HUES64 (cell line): ENCODE data around the gene SLC2A8. TPM values are rescaled to one million over a fixed set of nuclear protein-coding genes. Genes with fewer than 3 reads are reported as not detected.

Source experiments
- H3K27ac ChIP-seq: 2 replicates; pipeline ENCODE4 v1.7.0; 2013; ENCODE audit warnings: low read depth, low read length, inconsistent platforms
- H3K27me3 ChIP-seq: 2 replicates; pipeline ENCODE4 v1.6.1; 2013; ENCODE audit warnings: mild to moderate bottlenecking, low read length; ENCODE audit not compliant: insufficient read depth
- H3K36me3 ChIP-seq: 2 replicates; pipeline ENCODE4 v1.6.1; 2013; ENCODE audit warnings: mild to moderate bottlenecking, low read length; ENCODE audit not compliant: insufficient read depth
- H3K4me1 ChIP-seq: 2 replicates; pipeline ENCODE4 v1.6.1; 2013; ENCODE audit warnings: mild to moderate bottlenecking, low read length, moderate library complexity; ENCODE audit not compliant: insufficient read depth
- H3K4me3 ChIP-seq: 2 replicates; pipeline ENCODE4 v1.5.1; 2013; ENCODE audit warnings: mild to moderate bottlenecking, low read length, moderate library complexity
- H3K9ac ChIP-seq: 2 replicates; pipeline ENCODE4 v1.6.1; 2013; ENCODE audit warnings: mild to moderate bottlenecking, low read depth, low read length
- H3K9me3 ChIP-seq: 2 replicates; pipeline ENCODE4 v1.6.1; 2013; ENCODE audit warnings: low read depth, low read length; ENCODE audit not compliant: insufficient read depth
- WGBS: fragments of 150-250, 120-280 bp; methylation state at CpG from one replicate; pipeline ENCODE4 v1.1.7; 2013; ENCODE audit warnings: missing lambda C conversion rate; 5-methylcytosine and 5-hydroxymethylcytosine counted together
- polyA plus RNA-seq, 2 experiments: library from polyadenylated mRNA; stranded (reverse); fragments of 50-300 nt; gene quantifications; one replicate each; pipeline ENCODE4 v1.2.3, GENCODE V29; 2013

SLC2A8 gene
- 18.7 TPM for polyA plus RNA-seq (2013, experiment 1 of 2)
- 14.5 TPM for polyA plus RNA-seq (2013, experiment 2 of 2)

DNA sequence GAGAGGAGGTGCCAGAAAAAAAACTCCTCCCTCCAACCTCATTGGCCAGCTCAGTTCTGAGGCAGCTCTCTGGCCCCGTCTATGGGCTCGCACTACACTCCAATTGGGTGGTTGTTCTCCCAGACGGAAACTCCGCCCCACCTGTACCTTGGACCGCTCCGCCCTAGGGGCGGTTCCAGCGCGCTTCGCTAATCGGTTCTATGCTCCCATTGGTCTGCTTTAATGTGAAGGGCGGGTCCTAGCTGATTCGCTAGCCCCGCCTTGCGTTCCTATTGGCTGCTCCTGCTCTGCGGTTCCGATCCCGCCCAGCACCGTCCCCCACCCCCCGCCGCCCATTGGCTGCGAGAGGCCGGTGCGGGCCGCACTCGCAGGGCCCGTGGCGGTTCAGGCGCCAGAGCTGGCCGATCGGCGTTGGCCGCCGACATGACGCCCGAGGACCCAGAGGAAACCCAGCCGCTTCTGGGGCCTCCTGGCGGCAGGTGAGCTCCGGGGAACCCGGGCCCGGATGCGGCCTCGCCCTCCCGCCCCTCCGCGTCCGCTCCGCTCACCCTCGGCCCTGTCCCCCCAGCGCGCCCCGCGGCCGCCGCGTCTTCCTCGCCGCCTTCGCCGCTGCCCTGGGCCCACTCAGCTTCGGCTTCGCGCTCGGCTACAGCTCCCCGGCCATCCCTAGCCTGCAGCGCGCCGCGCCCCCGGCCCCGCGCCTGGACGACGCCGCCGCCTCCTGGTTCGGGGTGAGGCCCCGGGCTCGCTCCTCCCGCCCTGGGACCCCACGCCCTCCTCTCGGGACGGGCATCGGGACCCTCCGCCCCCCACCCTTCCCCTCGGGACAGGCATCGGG lies at the start of gene SLC2A8:
Gene SLC2A8, plus strand, starts transcription at position 362 of the 838 bp plus-strand sequence. Its CDS starts 62 bp downstream, at position 424.
- Histone ChIP-seq H3K9me3 (no peaks in the 10 kb centered on the region), H3K9ac (peak within 1 kb of the TSS; percentile 60), H3K4me3 (peak within 1 kb of the TSS; percentile 65), H3K27ac (peak within 1 kb of the TSS; percentile 63; the same call in 1 of the 2 replicates), H3K27me3 (peaks cover 13% of the 10 kb centered on the region; the same call in 1 of the 2 replicates), H3K36me3 (peaks cover 7% of the 10 kb centered on the region), H3K4me1 (peaks cover 6% of the 10 kb centered on the region; the same call in 1 of the 2 replicates)
- WGBS, result under 1% methylated on average over 87 of the region's 87 CpGs

DNA sequence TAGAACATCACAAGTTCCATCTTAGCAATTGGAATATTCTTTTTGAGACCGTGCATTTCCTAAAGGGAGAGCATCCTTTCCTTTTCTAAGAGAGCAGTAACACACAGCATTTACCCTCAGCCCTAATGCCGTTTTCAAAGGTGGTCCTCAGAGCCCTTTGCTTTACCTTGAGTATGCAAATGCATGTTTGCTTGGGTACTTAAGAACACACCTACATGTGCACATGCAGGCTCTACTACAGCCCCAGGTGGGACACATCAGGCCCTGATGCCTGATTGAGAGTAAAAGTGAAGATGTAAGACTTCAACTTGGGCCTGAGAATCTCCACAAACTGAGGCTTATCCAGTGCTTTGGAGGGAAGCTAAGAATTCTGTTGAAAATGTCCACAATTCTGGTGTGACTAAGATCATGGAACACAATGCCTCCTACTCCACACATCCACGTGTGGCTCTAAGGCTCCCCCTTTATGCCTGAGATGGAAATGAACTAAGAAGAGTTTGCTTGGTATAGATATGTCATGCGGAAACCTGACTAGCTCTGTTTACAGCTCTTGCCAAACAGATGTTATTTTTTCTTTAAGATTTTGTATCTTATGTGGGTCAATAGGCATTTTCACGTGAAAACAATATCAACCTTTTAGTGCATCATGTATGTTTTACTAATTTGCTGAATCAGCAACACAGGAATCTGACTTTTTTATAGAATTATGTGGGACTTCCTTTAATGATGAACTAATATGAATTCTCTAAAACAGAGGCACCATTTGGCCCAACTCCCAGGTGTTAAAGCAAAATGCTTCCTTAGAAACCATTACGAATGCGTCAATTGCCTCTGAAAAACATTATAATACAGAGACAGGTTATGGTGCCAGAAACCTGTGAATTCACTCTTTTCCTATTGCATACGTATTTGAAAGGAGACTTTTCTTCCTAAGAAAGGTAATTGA lies 48.9 kb upstream of the SLC2A8 start:
- H3K4me3 ChIP-seq, result no peak overlapping the region
- no peak overlapping the region for H3K9ac ChIP-seq
- no peaks in the 10 kb centered on the region; the same call in 1 of the 2 replicates for H3K36me3 ChIP-seq
- no peak overlapping the region for H3K27ac ChIP-seq
- WGBS, result 81% methylated on average over 8 of the region's 8 CpGs
- no peaks in the 10 kb centered on the region for H3K9me3 ChIP-seq
- no peaks in the 10 kb centered on the region for H3K27me3 ChIP-seq
- no peaks in the 10 kb centered on the region for H3K4me1 ChIP-seq

DNA sequence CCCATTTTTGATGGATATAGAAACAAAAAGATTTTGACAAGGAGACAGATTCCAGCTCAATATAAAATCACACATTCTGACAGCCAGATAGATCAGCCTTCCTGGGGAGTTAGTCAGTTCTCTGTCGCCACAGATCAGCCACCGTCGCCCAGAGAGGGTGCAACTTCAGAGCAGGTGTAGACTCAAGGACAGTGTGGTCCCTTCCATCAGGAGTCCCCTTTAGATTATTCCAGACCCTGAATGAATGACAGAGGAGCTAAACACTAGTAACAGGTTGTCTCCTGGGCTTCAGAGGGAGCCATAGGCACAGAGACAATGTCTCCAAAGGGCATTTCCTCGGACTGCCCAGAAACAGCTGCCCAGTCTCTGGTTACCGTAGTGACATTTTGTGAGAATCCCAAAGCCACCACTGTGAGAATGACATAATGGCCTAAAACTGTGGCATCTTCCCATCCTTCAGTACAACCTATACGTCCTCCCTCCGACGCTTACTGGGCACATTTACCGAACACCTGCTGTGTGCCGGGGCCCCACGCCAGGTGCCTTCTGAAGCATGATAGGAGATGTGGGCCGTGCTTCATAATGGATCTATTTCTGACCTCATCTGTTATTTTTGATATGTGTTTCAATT lies 47.4 kb upstream of the SLC2A8 start:
- peaks cover 11% of the 10 kb centered on the region for H3K4me1 ChIP-seq
- H3K9ac ChIP-seq, result no peak overlapping the region
- 95% methylated on average over 12 of the region's 12 CpGs for WGBS
- H3K27me3 ChIP-seq, result no peaks in the 10 kb centered on the region
- no peak overlapping the region for H3K27ac ChIP-seq
- no peaks in the 10 kb centered on the region; the same call in 1 of the 2 replicates for H3K36me3 ChIP-seq
- H3K9me3 ChIP-seq, result no peaks in the 10 kb centered on the region
- H3K4me3 ChIP-seq, result no peak overlapping the region

DNA sequence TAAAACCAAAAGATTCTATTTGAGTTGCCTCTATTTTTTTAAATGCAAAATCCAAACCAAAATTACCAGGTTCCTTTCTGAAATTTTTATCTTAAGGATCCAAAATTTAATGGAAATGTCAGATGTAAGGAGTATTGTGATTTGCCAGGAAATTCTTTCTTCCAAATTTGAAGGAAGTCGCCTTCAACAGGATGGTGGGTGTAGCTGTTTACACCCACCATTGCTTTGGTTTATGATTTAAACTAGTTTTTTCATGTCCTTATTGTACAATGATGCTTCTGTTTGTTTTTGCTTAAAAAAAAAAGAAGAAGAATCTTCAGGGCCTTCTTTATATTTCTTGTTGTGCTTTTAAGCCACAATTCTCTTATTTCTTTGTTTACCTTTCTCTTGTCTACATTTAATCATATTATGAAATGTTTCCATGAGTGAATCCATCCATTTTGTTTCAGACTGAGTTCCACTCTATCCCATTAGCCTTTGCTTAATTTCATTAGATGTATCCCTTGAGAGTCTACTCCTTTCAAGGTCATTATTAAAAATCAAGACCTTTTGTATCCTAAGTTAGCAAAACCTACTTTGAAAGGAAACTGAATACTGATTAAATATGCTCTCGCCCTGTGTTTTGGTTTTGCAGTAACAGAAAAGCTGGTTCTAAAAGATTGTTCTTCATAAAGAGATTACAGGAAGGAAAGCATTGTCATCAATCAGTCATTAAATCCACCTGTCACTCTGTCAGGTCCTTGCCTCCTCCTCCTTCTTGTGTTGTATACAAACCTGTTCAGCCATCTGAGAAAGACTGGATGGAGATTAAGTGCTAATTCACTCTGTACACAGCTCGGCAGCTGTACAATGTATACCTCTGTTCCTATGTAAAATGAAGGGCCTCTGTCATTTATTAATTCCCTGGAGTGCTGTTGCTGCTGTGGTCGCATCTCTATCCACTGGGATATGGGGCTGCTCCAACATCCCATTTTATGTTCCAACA lies 45.5 kb upstream of the SLC2A8 start:
- WGBS, result 99% methylated on average over 4 of the region's 4 CpGs
- Histone ChIP-seq H3K4me1 (peaks cover 11% of the 10 kb centered on the region), H3K4me3 (no peak overlapping the region), H3K27ac (no peak overlapping the region), H3K9ac (no peak overlapping the region), H3K9me3 (no peaks in the 10 kb centered on the region), H3K36me3 (no peaks in the 10 kb centered on the region), H3K27me3 (no peaks in the 10 kb centered on the region)

- 67% methylated on average over 4 of the region's 5 CpGs for WGBS
- H3K36me3 ChIP-seq, result 0 out of 2 replicates have a peak, but pooled peaks cover 2% of the 10 kb centered on the region
- no peaks in the 10 kb centered on the region for H3K27me3 ChIP-seq
- H3K27ac ChIP-seq, result peak overlapping the region; percentile 44
- H3K4me1 ChIP-seq, result peaks cover 11% of the 10 kb centered on the region
- H3K9ac ChIP-seq, result peak overlapping the region; percentile 9; the same call in 1 of the 2 replicates
- no peak overlapping the region for H3K4me3 ChIP-seq
- H3K9me3 ChIP-seq, result no peaks in the 10 kb centered on the region
These were observed 43.1 kb upstream of the SLC2A8 start for GRCh38 chr9:127353882-127354281.

DNA sequence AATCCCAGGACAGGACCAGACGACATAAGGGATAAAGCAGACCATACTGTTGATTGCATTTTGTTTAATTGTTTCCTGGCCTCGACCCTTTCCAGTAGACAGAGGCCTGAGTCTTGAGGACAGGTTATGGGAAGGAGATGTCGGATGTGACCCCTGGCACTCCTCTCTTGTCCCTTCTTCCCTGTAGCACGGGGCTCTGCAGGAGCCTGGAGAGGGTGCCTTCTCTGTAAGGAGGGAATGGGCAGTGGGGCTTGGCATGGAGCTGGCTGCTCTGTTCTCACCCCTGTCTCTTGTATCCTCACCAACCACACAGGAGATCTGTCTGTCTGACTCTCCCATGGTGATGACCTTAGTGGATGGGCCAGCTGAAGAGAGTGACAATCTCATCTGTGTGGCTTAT lies 40.1 kb upstream of the SLC2A8 start:
- H3K4me1 ChIP-seq, result peaks cover 11% of the 10 kb centered on the region
- no peak overlapping the region for H3K27ac ChIP-seq
- WGBS, result 91% methylated on average over 3 of the region's 4 CpGs

DNA sequence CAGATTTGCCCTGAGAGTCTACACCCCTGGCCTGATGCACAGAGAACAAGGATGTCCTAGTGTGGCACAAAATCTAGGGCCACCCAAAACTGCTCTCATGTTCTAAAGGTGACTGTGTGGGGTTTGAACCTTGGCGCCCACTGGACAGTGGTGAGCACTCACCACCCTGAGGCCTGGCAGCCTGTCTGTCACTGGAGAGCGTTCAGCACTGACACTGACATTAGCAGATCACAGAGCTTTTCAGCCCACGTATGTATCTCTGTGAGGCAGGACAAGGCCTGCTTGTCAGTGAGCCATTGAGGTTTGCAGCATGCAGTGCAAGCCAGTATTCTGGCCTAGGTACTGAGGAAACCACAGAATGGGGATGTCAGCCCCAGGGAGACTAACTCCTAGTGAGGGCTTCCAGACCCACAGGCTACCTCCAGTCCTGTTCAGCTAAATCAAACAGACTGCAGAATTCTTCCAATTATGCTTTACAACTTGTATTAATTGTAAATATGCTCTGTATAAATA lies 38.9 kb upstream of the SLC2A8 start:
- Histone ChIP-seq H3K36me3 (0 out of 2 replicates have a peak, but pooled peaks cover 2% of the 10 kb centered on the region), H3K9ac (no peak overlapping the region), H3K9me3 (no peaks in the 10 kb centered on the region), H3K27ac (no peak overlapping the region), H3K4me1 (peaks cover 11% of the 10 kb centered on the region), H3K27me3 (no peaks in the 10 kb centered on the region), H3K4me3 (no peak overlapping the region)
- WGBS, result 92% methylated on average over 3 of the region's 3 CpGs

More for the DNA sequence above, 40.1 kb upstream of the SLC2A8 start:
- Histone ChIP-seq H3K9me3 (no peaks in the 10 kb centered on the region), H3K27me3 (no peaks in the 10 kb centered on the region), H3K4me3 (no peak overlapping the region), H3K36me3 (0 out of 2 replicates have a peak, but pooled peaks cover 2% of the 10 kb centered on the region), H3K9ac (no peak overlapping the region)

DNA sequence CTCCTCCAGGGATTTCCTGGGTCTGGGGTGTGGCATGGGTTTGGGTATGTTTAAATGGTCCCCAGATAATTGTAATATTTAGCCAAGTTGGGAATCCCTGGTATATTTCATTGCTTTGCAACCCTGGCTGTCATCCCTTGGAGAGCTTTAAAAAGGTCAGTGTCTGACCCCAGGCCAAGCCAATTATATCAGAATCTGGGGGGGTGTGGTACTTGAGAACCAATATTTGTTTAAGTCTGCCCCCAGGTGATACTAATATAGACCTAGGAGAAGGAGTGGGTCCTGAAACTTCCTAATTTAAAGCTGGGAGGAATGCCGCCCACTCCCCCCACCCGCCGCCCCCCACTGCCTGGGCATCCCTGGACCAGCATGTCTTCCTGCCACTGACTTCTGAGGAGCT lies 38.2 kb upstream of the SLC2A8 start:
- 94% methylated on average over 3 of the region's 3 CpGs for WGBS
- Histone ChIP-seq H3K36me3 (0 out of 2 replicates have a peak, but pooled peaks cover 2% of the 10 kb centered on the region), H3K4me1 (peaks cover 7% of the 10 kb centered on the region)

GRCh38 chr9:127360250-127360649 lies 36.7 kb upstream of the SLC2A8 start:
- no peak overlapping the region for H3K9ac ChIP-seq
- no peaks in the 10 kb centered on the region for H3K27me3 ChIP-seq
- WGBS, result 90% methylated on average over 8 of the region's 8 CpGs
- H3K27ac ChIP-seq, result no peak overlapping the region
- no peak overlapping the region for H3K4me3 ChIP-seq
- no peaks in the 10 kb centered on the region for H3K9me3 ChIP-seq
- H3K4me1 ChIP-seq, result no peaks in the 10 kb centered on the region
- 0 out of 2 replicates have a peak, but pooled peaks cover 2% of the 10 kb centered on the region for H3K36me3 ChIP-seq

More for the DNA sequence above, 38.2 kb upstream of the SLC2A8 start:
- Histone ChIP-seq H3K9ac (no peak overlapping the region), H3K4me3 (no peak overlapping the region), H3K27ac (no peak overlapping the region), H3K27me3 (no peaks in the 10 kb centered on the region), H3K9me3 (no peaks in the 10 kb centered on the region)
